ENCODE results near the gene ZNF766. TPM values are rescaled to one million over a fixed set of nuclear protein-coding genes. Genes with fewer than 3 reads are reported as not detected.

ZNF766 gene
- total and polyA plus RNA-seq, 9 of the 15 experiments (the other 6 are each of a cell fraction or from before 2014, with no cell fraction given) = 6.7 to 23.0 (median 11.2) TPM

GRCh38 chr19:52227980-52228379 is 41.4 kb upstream of the ZNF766 start:
- Histone ChIP-seq H3K9ac (ENCODE audit: insufficient read depth in 1 of 2, low read depth in 2 of 2, low read length in 2 of 2) (no peak overlapping the region), H3K79me2 (ENCODE audit: control insufficient read depth, insufficient read depth, low read length) (no peaks in the 10 kb centered on the region), H3K4me2 (ENCODE audit: insufficient read depth, low read length) (no peak overlapping the region), H3K4me3 (no peak overlapping the region), H3K27me3 (ENCODE audit: control insufficient read depth in 2 of 2, insufficient read depth in 2 of 2, low read length in 2 of 2) (no peaks in the 10 kb centered on the region), H3K36me3 (ENCODE audit: control insufficient read depth, insufficient read depth, low read length) (peaks cover 53% of the 10 kb centered on the region), H2AFZ (ENCODE audit: low read depth, low read length) (no peak overlapping the region), H4K20me1 (replicated peaks; ENCODE audit: control insufficient read depth, insufficient read depth, low read length) (no peaks in the 10 kb centered on the region), H3K9me3 (replicated peaks; ENCODE audit: control insufficient read depth, insufficient read depth, low read depth, low read length) (no peaks in the 10 kb centered on the region), H3K9me1 (ENCODE audit: control insufficient read depth, insufficient read depth, low read length) (no peaks in the 10 kb centered on the region), H3K27ac (ENCODE audit: extremely low read depth, low read depth, low read length) (no peak overlapping the region), H3K4me1 (replicated peaks in 1 of 2; ENCODE audit: control insufficient read depth in 2 of 2, insufficient read depth in 2 of 2, low read length in 2 of 2) (no peaks in the 10 kb centered on the region)
- intact Hi-C loops (cut with micrococcal nuclease) (no loop called here), in situ Hi-C loops (cut with MboI) (no loop called here)
- DNase-seq (ENCODE audit: extremely low read depth in 1 of 4, low spot score in 3 of 4) = no peak
- ChIA-PET POLR2A (interaction anchor here (0.7 to 1.9 kb wide), 3 partner anchors 10 to 28 kb away, joined by 3 to 5 read pairs (median 3); no protein-coding TSS in a partner anchor), CTCF (ENCODE audit: low intra/inter-chr PET ratio) (no interaction called here)
- no TSS peak for BruUV-seq (replicated peaks)
- FAIRE-seq = no peak
- WGBS (ENCODE audit: insufficient coverage, low coverage, missing lambda C conversion rate) = 83% methylated on average over 5 of the region's 5 CpGs
- no peak; the same call in 2 of the 3 replicates for ATAC-seq
- TF ChIP-seq BRCA1 (IDR thresholded peaks at IDR 0.05) (no peak), BRCA1 (CRISPR knock-in tag; IDR thresholded peaks at IDR 0.05) (no peak), POLR2A (conservative IDR thresholded peaks at IDR 0.05) (peak; percentile 41; the same call in 1 of the 2 replicates), POLR2B (IDR thresholded peaks at IDR 0.05; ENCODE audit: low read depth, partially characterized antibody) (peak; percentile 49)

- no peak overlapping the region for H2AFZ ChIP-seq (ENCODE audit: low read depth, low read length)
- H3K4me1 ChIP-seq (replicated peaks in 1 of 2; ENCODE audit: control insufficient read depth in 2 of 2, insufficient read depth in 2 of 2, low read length in 2 of 2) = no peaks in the 10 kb centered on the region
- no peaks in the 10 kb centered on the region for H3K9me1 ChIP-seq (ENCODE audit: control insufficient read depth, insufficient read depth, low read length)
- ATAC-seq (no peak; the same call in 1 of the 3 replicates), FAIRE-seq (no peak), DNase-seq (ENCODE audit: extremely low read depth in 1 of 4, low spot score in 3 of 4) (no peak)
- POLR2A ChIA-PET = interaction anchor here (0.6 to 1.9 kb wide), 3 partner anchors 8 to 40 kb away, joined by 3 to 5 read pairs (median 4); no protein-coding TSS in a partner anchor
- no peaks in the 10 kb centered on the region for H3K27me3 ChIP-seq (ENCODE audit: control insufficient read depth in 2 of 2, insufficient read depth in 2 of 2, low read length in 2 of 2)
- no peaks in the 10 kb centered on the region for H3K9me3 ChIP-seq (replicated peaks; ENCODE audit: control insufficient read depth, insufficient read depth, low read depth, low read length)
- no peaks in the 10 kb centered on the region for H3K79me2 ChIP-seq (ENCODE audit: control insufficient read depth, insufficient read depth, low read length)
- peak; percentile 40; the same call in 1 of the 2 replicates for TF ChIP-seq POLR2A (conservative IDR thresholded peaks at IDR 0.05)
- TF ChIP-seq MTA3 (IDR thresholded peaks at IDR 0.05; ENCODE audit: borderline replicate concordance) = no peak
- no peak for TF ChIP-seq ZNF354B (CRISPR knock-in tag; IDR thresholded peaks at IDR 0.05)
- no peak for TF ChIP-seq RBFOX2 (IDR thresholded peaks at IDR 0.05; ENCODE audit: low read depth, low read length)
- TF ChIP-seq ZC3H8 (IDR thresholded peaks at IDR 0.05) = no peak
- no peak for TF ChIP-seq ZNF384 (IDR thresholded peaks at IDR 0.05; ENCODE audit: low read depth, low read length)
- TF ChIP-seq ZNF212 (CRISPR knock-in tag; IDR thresholded peaks at IDR 0.05) = no peak
- peak; percentile 17; the same call in 1 of the 2 replicates for TF ChIP-seq POLR2AphosphoS5 (IDR thresholded peaks at IDR 0.05; ENCODE audit: control insufficient read depth, insufficient read depth, low read depth, low read length)
- TF ChIP-seq ETV1 (tag; conservative IDR thresholded peaks at IDR 0.05; ENCODE audit: low read depth) = no peak
- TF ChIP-seq PYGO2 (tag; IDR thresholded peaks at IDR 0.05) = no peak
- TF ChIP-seq SMARCC2 (IDR thresholded peaks at IDR 0.05; ENCODE audit: low read depth) = no peak
- no peak for TF ChIP-seq NFIX (CRISPR knock-in tag; IDR thresholded peaks at IDR 0.05; ENCODE audit: low read depth)
- no peak for TF ChIP-seq HCFC1 (IDR thresholded peaks at IDR 0.05; ENCODE audit: low read depth, low read length)
- no peak overlapping the region for H3K9ac ChIP-seq (ENCODE audit: insufficient read depth in 1 of 2, low read depth in 2 of 2, low read length in 2 of 2)
- H3K4me2 ChIP-seq (ENCODE audit: insufficient read depth, low read length) = no peak overlapping the region
- H3K36me3 ChIP-seq (ENCODE audit: control insufficient read depth, insufficient read depth, low read length) = peaks cover 37% of the 10 kb centered on the region; the same call in 2 of the 3 replicates
- no peaks in the 10 kb centered on the region for H4K20me1 ChIP-seq (replicated peaks; ENCODE audit: control insufficient read depth, insufficient read depth, low read length)
- in situ Hi-C loops (cut with MboI) (no loop called here), intact Hi-C loops (cut with micrococcal nuclease) (no loop called here)
- 91% methylated on average over 6 of the region's 6 CpGs for WGBS (ENCODE audit: insufficient coverage, low coverage, missing lambda C conversion rate)
- no peak overlapping the region for H3K27ac ChIP-seq (ENCODE audit: extremely low read depth, low read depth, low read length)
- no TSS peak for BruUV-seq (replicated peaks)
- CTCF ChIA-PET (ENCODE audit: low intra/inter-chr PET ratio) = no interaction called here
- H3K4me3 ChIP-seq = no peak overlapping the region
Observed at GRCh38 chr19:52229524-52229923, 39.9 kb upstream of the ZNF766 start.
